ENCODE data around the gene THSD8. TPM values are rescaled to one million over a fixed set of nuclear protein-coding genes. Genes with fewer than 3 reads are reported as not detected.

Gene THSD8
- total RNA-seq, 1 experiment from 2014 or later = 14.0 TPM

GRCh38 chr19:12770922-12771321, 30.9 kb upstream of the THSD8 start:
- no peak overlapping the region for H3K4me3 Mint-ChIP-seq (ENCODE audit: low read depth, unreplicated experiment)
- H3K27ac Mint-ChIP-seq (ENCODE audit: unreplicated experiment) = no peak overlapping the region
- intact Hi-C loops (cut with micrococcal nuclease; ENCODE audit: unreplicated experiment) = no loop called here
- TF ChIP-seq CTCF (IDR thresholded peaks at IDR 0.05; ENCODE audit: unreplicated experiment) = no peak
- no peaks in the 10 kb centered on the region for H3K9me3 Mint-ChIP-seq (ENCODE audit: low read depth, unreplicated experiment)
- BruUV-seq (replicated peaks) = no TSS peak
- H3K36me3 Mint-ChIP-seq (ENCODE audit: insufficient read depth, unreplicated experiment) = peaks cover 60% of the 10 kb centered on the region
- DNase-seq = no peak
- peaks cover 12% of the 10 kb centered on the region for H3K4me1 Mint-ChIP-seq (ENCODE audit: low read depth, unreplicated experiment)
- CTCF ChIA-PET = no interaction called here
- H3K27me3 Mint-ChIP-seq (ENCODE audit: unreplicated experiment) = no peaks in the 10 kb centered on the region

- BruUV-seq (replicated peaks) = no TSS peak
- intact Hi-C loops (cut with micrococcal nuclease; ENCODE audit: unreplicated experiment) = no loop called here
- Mint-ChIP-seq H3K9me3 (ENCODE audit: low read depth, unreplicated experiment) (no peaks in the 10 kb centered on the region), H3K27me3 (ENCODE audit: unreplicated experiment) (no peaks in the 10 kb centered on the region), H3K4me3 (ENCODE audit: low read depth, unreplicated experiment) (no peak overlapping the region), H3K4me1 (ENCODE audit: low read depth, unreplicated experiment) (peaks cover 12% of the 10 kb centered on the region), H3K27ac (ENCODE audit: unreplicated experiment) (no peak overlapping the region), H3K36me3 (ENCODE audit: insufficient read depth, unreplicated experiment) (peaks cover 61% of the 10 kb centered on the region)
- DNase-seq = no peak
- CTCF ChIA-PET = no interaction called here
- TF ChIP-seq CTCF (IDR thresholded peaks at IDR 0.05; ENCODE audit: unreplicated experiment) = no peak
Observed at GRCh38 chr19:12772323-12772722, 29.5 kb upstream of the THSD8 start.

GRCh38 chr19:12773571-12773970, 28.3 kb upstream of the THSD8 start:
- Mint-ChIP-seq H3K9me3 (ENCODE audit: low read depth, unreplicated experiment) (no peaks in the 10 kb centered on the region), H3K27ac (ENCODE audit: unreplicated experiment) (peak overlapping the region; percentile 65), H3K27me3 (ENCODE audit: unreplicated experiment) (no peaks in the 10 kb centered on the region), H3K4me1 (ENCODE audit: low read depth, unreplicated experiment) (peaks cover 18% of the 10 kb centered on the region), H3K4me3 (ENCODE audit: low read depth, unreplicated experiment) (peak overlapping the region; percentile 10), H3K36me3 (ENCODE audit: insufficient read depth, unreplicated experiment) (peaks cover 72% of the 10 kb centered on the region)
- CTCF ChIA-PET = no interaction called here
- DNase-seq = no peak
- no peak for TF ChIP-seq CTCF (IDR thresholded peaks at IDR 0.05; ENCODE audit: unreplicated experiment)
- no TSS peak for BruUV-seq (replicated peaks)
- intact Hi-C loops (cut with micrococcal nuclease; ENCODE audit: unreplicated experiment) = no loop called here

- Mint-ChIP-seq H3K4me3 (ENCODE audit: low read depth, unreplicated experiment) (peak within 1 kb of the TSS; percentile 69), H3K36me3 (ENCODE audit: insufficient read depth, unreplicated experiment) (peaks cover 67% of the 10 kb centered on the region), H3K27me3 (ENCODE audit: unreplicated experiment) (no peaks in the 10 kb centered on the region), H3K27ac (ENCODE audit: unreplicated experiment) (peak within 1 kb of the TSS; percentile 47), H3K4me1 (ENCODE audit: low read depth, unreplicated experiment) (peaks cover 20% of the 10 kb centered on the region), H3K9me3 (ENCODE audit: low read depth, unreplicated experiment) (no peaks in the 10 kb centered on the region)
- DNase-seq = peak; percentile 87
- CTCF ChIA-PET = interaction anchor here (0.9 kb wide), 1 partner anchor 21 kb away, joined by 3 read pairs; no protein-coding TSS in a partner anchor
- no peak for TF ChIP-seq CTCF (IDR thresholded peaks at IDR 0.05; ENCODE audit: unreplicated experiment)
- intact Hi-C loops (cut with micrococcal nuclease; ENCODE audit: unreplicated experiment) = no loop called here
- no TSS peak for BruUV-seq (replicated peaks)
Observed at GRCh38 chr19:12774588-12775555, 27.0 kb upstream of the THSD8 start, which contains the start of gene HOOK2. Gene HOOK2, minus strand, starts transcription at chr19:12775552. Its CDS starts 103 bp downstream, at chr19:12775449.

Measured in Calu3 (cell line).